NB4 (cell line): ENCODE data around the gene GJD3.
A peak's percentile ranks its signal among the peaks of the same experiment; 100 is the strongest.

ENCODE experiments used
- MYC ChIP-seq: IDR thresholded peaks from 2 replicates; pipeline ENCODE4 v1.6.1; 2011; ENCODE audit warnings: low read depth, low read length
- POLR2A ChIP-seq: IDR thresholded peaks from 2 replicates; pipeline ENCODE4 v1.6.1; 2011; ENCODE audit warnings: mild to moderate bottlenecking; ENCODE audit not compliant: insufficient read length; ENCODE audit errors: extremely low read depth
- TF ChIP-seq, protein P1 (sequence below): IDR thresholded peaks from one replicate; pipeline ENCODE4 v1.5.1; 2012; ENCODE audit warnings: low read depth, low read length

DNA sequence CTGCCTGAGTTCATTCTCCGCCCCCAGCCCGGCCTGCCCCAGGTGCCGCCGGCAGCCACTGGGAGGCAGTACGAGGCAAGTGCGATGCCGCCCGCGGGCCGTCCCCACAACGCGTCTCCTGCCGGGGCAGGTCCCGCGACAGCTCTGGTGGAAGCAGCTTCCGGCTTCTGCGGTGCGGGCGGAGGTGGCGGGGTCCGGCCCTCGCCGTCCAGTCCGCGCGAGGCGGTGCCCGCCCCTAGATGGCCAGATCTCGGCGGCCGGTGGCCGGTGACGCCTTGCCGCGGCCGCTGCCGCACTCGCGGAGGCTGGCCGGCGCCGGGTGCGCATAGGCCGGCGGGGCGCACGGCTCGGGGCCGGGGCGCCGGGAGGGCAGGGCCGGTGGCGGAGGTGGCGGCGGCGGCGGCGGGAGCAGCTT, 1.8 kb downstream of the GJD3 start:
- TF ChIP-seq, protein P1, sequence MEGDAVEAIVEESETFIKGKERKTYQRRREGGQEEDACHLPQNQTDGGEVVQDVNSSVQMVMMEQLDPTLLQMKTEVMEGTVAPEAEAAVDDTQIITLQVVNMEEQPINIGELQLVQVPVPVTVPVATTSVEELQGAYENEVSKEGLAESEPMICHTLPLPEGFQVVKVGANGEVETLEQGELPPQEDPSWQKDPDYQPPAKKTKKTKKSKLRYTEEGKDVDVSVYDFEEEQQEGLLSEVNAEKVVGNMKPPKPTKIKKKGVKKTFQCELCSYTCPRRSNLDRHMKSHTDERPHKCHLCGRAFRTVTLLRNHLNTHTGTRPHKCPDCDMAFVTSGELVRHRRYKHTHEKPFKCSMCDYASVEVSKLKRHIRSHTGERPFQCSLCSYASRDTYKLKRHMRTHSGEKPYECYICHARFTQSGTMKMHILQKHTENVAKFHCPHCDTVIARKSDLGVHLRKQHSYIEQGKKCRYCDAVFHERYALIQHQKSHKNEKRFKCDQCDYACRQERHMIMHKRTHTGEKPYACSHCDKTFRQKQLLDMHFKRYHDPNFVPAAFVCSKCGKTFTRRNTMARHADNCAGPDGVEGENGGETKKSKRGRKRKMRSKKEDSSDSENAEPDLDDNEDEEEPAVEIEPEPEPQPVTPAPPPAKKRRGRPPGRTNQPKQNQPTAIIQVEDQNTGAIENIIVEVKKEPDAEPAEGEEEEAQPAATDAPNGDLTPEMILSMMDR: peak; percentile 74
- TF ChIP-seq MYC (no peak), POLR2A (peak; percentile 39)
